Measurements from ENCODE around the gene POM121C.
"Not testable (repeated sequence)": the region's sequence is repeated elsewhere in the genome, so short reads cannot be mapped to it uniquely, and the experiment has no call there.

GRCh38 chr7:75423481-75423880 lies 62.6 kb downstream of the POM121C start:
- TF ChIP-seq CTCF (IDR thresholded peaks at IDR 0.05); EZH2 (IDR thresholded peaks at IDR 0.05; ENCODE audit: borderline replicate concordance, insufficient read depth, low read depth, low read length, poor library complexity, severe bottlenecking): not testable (repeated sequence)
